Peyer's patch (tissue), 4 donors: ENCODE data around the gene PPP2R3C.

Source experiments
- CTCF ChIP-seq, 6 experiments: fragments of 450-650 bp in 4 of 6; fragments of 200-600 bp in 2 of 6; sonication (generic) in 1 of 6; IDR thresholded peaks; one replicate each; pipeline ENCODE4 v1.5.1; 2017 to 2019; ENCODE audit warnings: antibody characterized with exemption in 6 of 6, mild to moderate bottlenecking in 3 of 6, moderate library complexity in 1 of 6
- POLR2A ChIP-seq, 2 donors: fragments of 450-650 bp; IDR thresholded peaks; one replicate each; pipeline ENCODE4 v1.5.1; 2017; ENCODE audit warnings: antibody characterized with exemption in 2 of 2, mild to moderate bottlenecking in 2 of 2, moderate library complexity in 2 of 2

- TF ChIP-seq CTCF (IDR thresholded peaks at IDR 0.05): no peak
- no peak for TF ChIP-seq POLR2A (IDR thresholded peaks at IDR 0.05)
Measured at GRCh38 chr14:35154016-35154415, 32.2 kb upstream of the PPP2R3C start.
